Nephron progenitor cell (in vitro differentiated cells): Measurements from ENCODE around the gene TAS2R5.
"Not testable (repeated sequence)": the region's sequence is repeated elsewhere in the genome, so short reads cannot be mapped to it uniquely, and the experiment has no call there.

Source experiments
- DNase-seq: peaks from one replicate; pipeline ENCODE4 v3.0.0; 2021
- H3K27ac Mint-ChIP-seq: 2 replicates; pipeline ENCODE4 v1.8.0; 2021; ENCODE audit warnings: mild to moderate bottlenecking, moderate library complexity, mixed read lengths
- H3K27me3 Mint-ChIP-seq: 2 replicates; pipeline ENCODE4 v1.8.0; 2021; ENCODE audit warnings: mild to moderate bottlenecking, low read depth, mixed read lengths; ENCODE audit not compliant: poor library complexity
- H3K36me3 Mint-ChIP-seq: 2 replicates; pipeline ENCODE4 v1.8.0; 2021; ENCODE audit warnings: low read depth, mixed read lengths
- H3K4me1 Mint-ChIP-seq: 2 replicates; pipeline ENCODE4 v1.8.0; 2021; ENCODE audit warnings: mixed read lengths
- H3K4me3 Mint-ChIP-seq: 2 replicates; pipeline ENCODE4 v1.8.0; 2021; ENCODE audit warnings: mild to moderate bottlenecking, moderate library complexity, mixed read lengths
- H3K9me3 Mint-ChIP-seq: 2 replicates; pipeline ENCODE4 v1.8.0; 2021; ENCODE audit warnings: mild to moderate bottlenecking, moderate library complexity, mixed read lengths
- CTCF ChIP-seq: fragments of 200-600 bp; sonication (generic); IDR thresholded peaks from 2 replicates; pipeline ENCODE4 v1.5.0; 2021; ENCODE audit warnings: antibody characterized with exemption

Gene TAS2R5

GRCh38 chr7:141792526-141792925, 2.5 kb downstream of the TAS2R5 start:
- H3K4me3 Mint-ChIP-seq = no peak overlapping the region
- no peaks in the 10 kb centered on the region for H3K9me3 Mint-ChIP-seq
- no peak for DNase-seq
- peaks cover 54% of the 10 kb centered on the region for H3K36me3 Mint-ChIP-seq
- H3K27ac Mint-ChIP-seq = no peak overlapping the region
- H3K27me3 Mint-ChIP-seq = no peaks in the 10 kb centered on the region
- no peak for TF ChIP-seq CTCF
- no peaks in the 10 kb centered on the region for H3K4me1 Mint-ChIP-seq

- H3K4me1 Mint-ChIP-seq = no peaks in the 10 kb centered on the region
- TF ChIP-seq CTCF = no peak
- H3K27me3 Mint-ChIP-seq = no peaks in the 10 kb centered on the region
- H3K27ac Mint-ChIP-seq = no peak overlapping the region
- no peak for DNase-seq
- H3K9me3 Mint-ChIP-seq = peaks cover 62% of the 10 kb centered on the region
- peaks cover 59% of the 10 kb centered on the region for H3K36me3 Mint-ChIP-seq
- H3K4me3 Mint-ChIP-seq = no peak overlapping the region
Measured at GRCh38 chr7:141820067-141820466, 30.1 kb downstream of the TAS2R5 start.

GRCh38 chr7:141822432-141822831, 32.4 kb downstream of the TAS2R5 start:
- not testable (repeated sequence) for H3K4me3 Mint-ChIP-seq, H3K27ac Mint-ChIP-seq, DNase-seq, H3K27me3 Mint-ChIP-seq, H3K4me1 Mint-ChIP-seq
- Mint-ChIP-seq H3K36me3 (peaks cover 61% of the 10 kb centered on the region), H3K9me3 (peaks cover 62% of the 10 kb centered on the region)

- H3K9me3 Mint-ChIP-seq = no peaks in the 10 kb centered on the region
- no peak for DNase-seq
- H3K4me1 Mint-ChIP-seq = no peaks in the 10 kb centered on the region
- H3K36me3 Mint-ChIP-seq = no peaks in the 10 kb centered on the region
- H3K4me3 Mint-ChIP-seq = no peak overlapping the region
- peaks cover 4% of the 10 kb centered on the region for H3K27me3 Mint-ChIP-seq
- TF ChIP-seq CTCF = no peak
- H3K27ac Mint-ChIP-seq = no peak overlapping the region
Measured at GRCh38 chr7:141837683-141838082, 47.7 kb downstream of the TAS2R5 start.

- Mint-ChIP-seq H3K4me1 (no peaks in the 10 kb centered on the region), H3K27ac (no peak overlapping the region), H3K36me3 (no peaks in the 10 kb centered on the region), H3K9me3 (no peaks in the 10 kb centered on the region), H3K27me3 (peaks cover 4% of the 10 kb centered on the region), H3K4me3 (no peak overlapping the region)
- no peak for DNase-seq
- no peak for TF ChIP-seq CTCF
Measured at GRCh38 chr7:141838581-141838980, 48.6 kb downstream of the TAS2R5 start.

GRCh38 chr7:141839256-141839655, 49.2 kb downstream of the TAS2R5 start:
- Mint-ChIP-seq H3K4me1 (no peaks in the 10 kb centered on the region), H3K9me3 (no peaks in the 10 kb centered on the region), H3K27ac (no peak overlapping the region), H3K27me3 (peaks cover 4% of the 10 kb centered on the region), H3K4me3 (no peak overlapping the region), H3K36me3 (no peaks in the 10 kb centered on the region)
- TF ChIP-seq CTCF = no peak
- DNase-seq = no peak
